ENCODE data around the gene XBP1.

GRCh38 chr22:28791124-28791523 lies 9.2 kb downstream of the XBP1 start:
- TF ChIP-seq FOS (IDR thresholded peaks at IDR 0.05; ENCODE audit: low read depth, low read length) = no peak
- no peak for TF ChIP-seq POLR2A (IDR thresholded peaks at IDR 0.05; ENCODE audit: low read depth, low read length)
- TF ChIP-seq RFX5 (IDR thresholded peaks at IDR 0.05; ENCODE audit: low read depth, low read length) = no peak
- TF ChIP-seq, protein P1, sequence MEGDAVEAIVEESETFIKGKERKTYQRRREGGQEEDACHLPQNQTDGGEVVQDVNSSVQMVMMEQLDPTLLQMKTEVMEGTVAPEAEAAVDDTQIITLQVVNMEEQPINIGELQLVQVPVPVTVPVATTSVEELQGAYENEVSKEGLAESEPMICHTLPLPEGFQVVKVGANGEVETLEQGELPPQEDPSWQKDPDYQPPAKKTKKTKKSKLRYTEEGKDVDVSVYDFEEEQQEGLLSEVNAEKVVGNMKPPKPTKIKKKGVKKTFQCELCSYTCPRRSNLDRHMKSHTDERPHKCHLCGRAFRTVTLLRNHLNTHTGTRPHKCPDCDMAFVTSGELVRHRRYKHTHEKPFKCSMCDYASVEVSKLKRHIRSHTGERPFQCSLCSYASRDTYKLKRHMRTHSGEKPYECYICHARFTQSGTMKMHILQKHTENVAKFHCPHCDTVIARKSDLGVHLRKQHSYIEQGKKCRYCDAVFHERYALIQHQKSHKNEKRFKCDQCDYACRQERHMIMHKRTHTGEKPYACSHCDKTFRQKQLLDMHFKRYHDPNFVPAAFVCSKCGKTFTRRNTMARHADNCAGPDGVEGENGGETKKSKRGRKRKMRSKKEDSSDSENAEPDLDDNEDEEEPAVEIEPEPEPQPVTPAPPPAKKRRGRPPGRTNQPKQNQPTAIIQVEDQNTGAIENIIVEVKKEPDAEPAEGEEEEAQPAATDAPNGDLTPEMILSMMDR (conservative IDR thresholded peaks at IDR 0.05; ENCODE audit: low read depth, low read length) = no peak
- no peak for TF ChIP-seq MAZ (IDR thresholded peaks at IDR 0.05; ENCODE audit: borderline replicate concordance, low read depth, low read length)
- no peak for TF ChIP-seq BHLHE40 (IDR thresholded peaks at IDR 0.05; ENCODE audit: low read depth, low read length)
- no peak for TF ChIP-seq ELK1 (IDR thresholded peaks at IDR 0.05; ENCODE audit: borderline replicate concordance, low read depth, low read length)
